Measurements from ENCODE around the gene WNT7B. TPM values are rescaled to one million over a fixed set of nuclear protein-coding genes. Genes with fewer than 3 reads are reported as not detected.

The WNT7B gene
- total RNA-seq (not detected), polyA plus RNA-seq (not detected)

DNA sequence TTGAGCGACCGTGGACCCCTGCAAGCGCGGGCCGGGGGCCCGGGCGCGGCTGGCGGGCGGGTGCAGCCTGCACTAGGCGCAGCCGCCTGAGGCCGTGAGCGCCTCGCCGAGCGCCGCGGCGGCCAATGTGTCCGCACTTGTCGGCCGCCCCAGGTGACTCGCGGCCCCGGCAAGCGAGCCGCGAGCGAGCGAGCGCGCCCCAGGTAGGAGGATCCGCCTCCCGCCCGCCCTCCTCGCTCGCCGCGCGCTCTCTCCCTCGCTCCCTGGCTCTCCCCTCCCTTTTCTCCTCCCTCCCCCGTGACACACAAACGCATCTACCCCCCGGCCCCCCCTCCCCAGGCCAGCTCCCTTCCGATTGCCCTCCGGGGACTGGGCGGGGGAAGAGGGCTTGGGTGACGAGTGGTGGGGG, at the start of gene WNT7B:
Gene WNT7B, minus strand, starts transcription at position 160 of the 409 bp plus-strand sequence. CDS start 408 bp downstream, outside the sequence.
- H3K9me3 ChIP-seq = no peaks in the 10 kb centered on the region
- H3K27ac ChIP-seq = no peak within 1 kb of the TSS
- intact Hi-C loops (cut with DNase I) = loop anchor here (1.0 kb wide), 1 partner anchor 113 kb away; no protein-coding TSS in a partner anchor
- H3K4me3 ChIP-seq = peak within 1 kb of the TSS in 3 of 4 donors; percentile 12 to 35 (median 27)
- TF ChIP-seq POLR2AphosphoS5 (IDR thresholded peaks at IDR 0.05) (no peak), POLR2A (IDR thresholded peaks at IDR 0.05) (no peak), EP300 (IDR thresholded peaks at IDR 0.05) (no peak)
- TF ChIP-seq, protein P1, sequence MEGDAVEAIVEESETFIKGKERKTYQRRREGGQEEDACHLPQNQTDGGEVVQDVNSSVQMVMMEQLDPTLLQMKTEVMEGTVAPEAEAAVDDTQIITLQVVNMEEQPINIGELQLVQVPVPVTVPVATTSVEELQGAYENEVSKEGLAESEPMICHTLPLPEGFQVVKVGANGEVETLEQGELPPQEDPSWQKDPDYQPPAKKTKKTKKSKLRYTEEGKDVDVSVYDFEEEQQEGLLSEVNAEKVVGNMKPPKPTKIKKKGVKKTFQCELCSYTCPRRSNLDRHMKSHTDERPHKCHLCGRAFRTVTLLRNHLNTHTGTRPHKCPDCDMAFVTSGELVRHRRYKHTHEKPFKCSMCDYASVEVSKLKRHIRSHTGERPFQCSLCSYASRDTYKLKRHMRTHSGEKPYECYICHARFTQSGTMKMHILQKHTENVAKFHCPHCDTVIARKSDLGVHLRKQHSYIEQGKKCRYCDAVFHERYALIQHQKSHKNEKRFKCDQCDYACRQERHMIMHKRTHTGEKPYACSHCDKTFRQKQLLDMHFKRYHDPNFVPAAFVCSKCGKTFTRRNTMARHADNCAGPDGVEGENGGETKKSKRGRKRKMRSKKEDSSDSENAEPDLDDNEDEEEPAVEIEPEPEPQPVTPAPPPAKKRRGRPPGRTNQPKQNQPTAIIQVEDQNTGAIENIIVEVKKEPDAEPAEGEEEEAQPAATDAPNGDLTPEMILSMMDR (IDR thresholded peaks at IDR 0.05) = no peak
- DNase-seq = no peak
- H3K4me1 ChIP-seq = peaks cover 0 to 47% (median 36%) of the 10 kb centered on the region in 4 donors
- 1% methylated on average over 49 of the region's 49 CpGs for WGBS, 2 donors
- H3K27me3 ChIP-seq = peaks cover 47 to 70% (median 68%) of the 10 kb centered on the region in 3 donors
- H3K36me3 ChIP-seq = no peaks in the 10 kb centered on the region

DNA sequence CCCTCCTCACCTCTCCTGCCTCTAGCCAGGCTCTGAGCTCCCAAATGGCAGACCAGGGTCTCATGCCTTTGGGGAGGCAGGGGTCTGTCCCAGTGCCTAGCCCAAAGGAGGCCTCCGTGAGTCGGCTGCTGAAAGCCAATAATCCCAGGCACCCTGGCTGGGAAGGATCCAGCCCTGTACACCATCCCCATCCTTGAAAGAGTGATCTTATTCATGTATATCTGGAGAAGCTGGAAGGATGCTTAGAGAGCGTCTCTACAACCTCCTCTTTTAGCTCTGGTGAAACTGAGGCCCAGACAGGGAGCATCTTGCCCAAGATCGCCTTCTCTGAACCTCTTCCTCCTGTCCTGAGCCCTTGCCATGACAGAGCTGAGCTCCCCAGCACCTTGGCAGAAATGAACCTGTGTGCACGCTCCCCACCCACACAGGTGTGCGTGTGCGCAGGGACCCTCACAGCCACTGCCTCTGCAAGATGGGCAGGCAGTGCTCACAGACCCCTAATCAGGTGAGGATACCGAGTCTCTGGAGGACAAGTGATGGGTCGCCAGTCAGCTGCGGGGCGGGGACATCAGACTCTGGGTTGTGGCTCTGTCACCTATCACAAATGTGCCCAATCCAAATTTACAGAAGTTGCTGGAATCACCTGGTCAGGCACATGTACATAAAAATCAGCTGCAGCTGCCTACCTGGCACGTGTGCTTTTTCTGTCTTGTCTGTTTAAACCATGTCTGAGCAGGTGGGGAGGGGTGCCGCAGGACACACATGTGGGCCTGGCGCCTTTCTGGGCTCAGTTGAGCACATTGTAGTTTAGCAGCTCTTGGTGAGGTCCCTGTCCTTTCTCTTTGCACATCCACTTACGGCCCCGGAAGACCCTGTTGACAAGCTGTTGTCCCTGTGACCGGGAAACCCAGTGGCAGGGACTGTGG, 49.3 kb upstream of the WNT7B start:
- Histone ChIP-seq H3K36me3 (no peaks in the 10 kb centered on the region), H3K27ac (peak overlapping the region in 2 of 4 donors; percentile 74 to 80), H3K4me1 (peaks cover 0 to 31% (median 23%) of the 10 kb centered on the region in 4 donors), H3K4me3 (no peak overlapping the region), H3K9me3 (no peaks in the 10 kb centered on the region), H3K27me3 (no peaks in the 10 kb centered on the region)
- intact Hi-C loops (cut with DNase I) = no loop called here
- TF ChIP-seq POLR2A (IDR thresholded peaks at IDR 0.05) (no peak), EP300 (IDR thresholded peaks at IDR 0.05) (no peak), POLR2AphosphoS5 (IDR thresholded peaks at IDR 0.05) (no peak)
- TF ChIP-seq, protein P1 (IDR thresholded peaks at IDR 0.05) = no peak
- WGBS, 2 donors = 85 to 91% methylated on average over 17 of the region's 17 CpGs
- DNase-seq = peak; percentile 66

DNA sequence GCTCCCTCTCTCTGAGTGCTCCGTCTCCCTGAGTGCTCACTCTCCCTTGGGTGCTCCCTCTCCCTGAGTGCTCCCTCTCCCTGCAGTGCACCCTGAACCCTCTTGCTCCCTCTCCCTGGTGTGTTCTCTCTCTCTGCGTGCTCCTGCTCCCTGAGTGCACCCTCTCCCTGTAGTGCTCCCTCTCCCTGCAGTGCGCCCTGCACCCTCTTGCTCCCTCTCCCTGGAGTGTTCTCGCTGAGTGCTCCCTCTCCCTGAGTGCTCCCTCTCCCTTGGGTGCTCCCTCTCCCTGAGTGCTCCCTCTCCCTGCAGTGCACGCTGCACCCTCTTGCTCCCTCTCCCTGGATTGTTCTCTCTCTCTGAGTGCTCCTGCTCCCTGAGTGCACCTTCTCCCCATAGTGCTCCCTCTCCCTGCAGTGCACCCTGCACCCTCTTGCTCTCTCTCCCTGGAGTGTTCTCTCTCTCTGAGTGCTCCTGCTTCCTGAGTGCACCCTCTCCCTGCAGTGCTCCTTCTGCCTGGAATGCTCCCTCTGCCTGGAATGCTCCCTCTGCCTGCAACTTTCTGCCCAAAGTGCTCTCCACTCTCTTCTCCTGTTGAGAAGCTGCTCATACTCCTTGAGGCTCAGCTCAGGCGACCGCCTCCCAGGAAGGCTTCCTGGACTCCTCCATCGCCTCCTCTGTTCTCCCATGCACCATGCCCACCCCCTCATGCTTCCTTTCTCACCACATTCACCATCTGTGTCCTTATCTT, 48.4 kb upstream of the WNT7B start:
- intact Hi-C loops (cut with DNase I) = no loop called here
- Histone ChIP-seq H3K4me3 (no peak overlapping the region), H3K9me3 (no peaks in the 10 kb centered on the region), H3K36me3 (no peaks in the 10 kb centered on the region), H3K27ac (no peak overlapping the region), H3K27me3 (no peaks in the 10 kb centered on the region), H3K4me1 (peaks cover 0 to 31% (median 23%) of the 10 kb centered on the region in 4 donors)
- TF ChIP-seq POLR2A (IDR thresholded peaks at IDR 0.05) (no peak), POLR2AphosphoS5 (IDR thresholded peaks at IDR 0.05) (no peak), EP300 (IDR thresholded peaks at IDR 0.05) (no peak)
- TF ChIP-seq, protein P1 (IDR thresholded peaks at IDR 0.05) = no peak
- peak; percentile 54 for DNase-seq
- WGBS, 2 donors = 90 to 92% methylated on average over 8 of the region's 8 CpGs

DNA sequence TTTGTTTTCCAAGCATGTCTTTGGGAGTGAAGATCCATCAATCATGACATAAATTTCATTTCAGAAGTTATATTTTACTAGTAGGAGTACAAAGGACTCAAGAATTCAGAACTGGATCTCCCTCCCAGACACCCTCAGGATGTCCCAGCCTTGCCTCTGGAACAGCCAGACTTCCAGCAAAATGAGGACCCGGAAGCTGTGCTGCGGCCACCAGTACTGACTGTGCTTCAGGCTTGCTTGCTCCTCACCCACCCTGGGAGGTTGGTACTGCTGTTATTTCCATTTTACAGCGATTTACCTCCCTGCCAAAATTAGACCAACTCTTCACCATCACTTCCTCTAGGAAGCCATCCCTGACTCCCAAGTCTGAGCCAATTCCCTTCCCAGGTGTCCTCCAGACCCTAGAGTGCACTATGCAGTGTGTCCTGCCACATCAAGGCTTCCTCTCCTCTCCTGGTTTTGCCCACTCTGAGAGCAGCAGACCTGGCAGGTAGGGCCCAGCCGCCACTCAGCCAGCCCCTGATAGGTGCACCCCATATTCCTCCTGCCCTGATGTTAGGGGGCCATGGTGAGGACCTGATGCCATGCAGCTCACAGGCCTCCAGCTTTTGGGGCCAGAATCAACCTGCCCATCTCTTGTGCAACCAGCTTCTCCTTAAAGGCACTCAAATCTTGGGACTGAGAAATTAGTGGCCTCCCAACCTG, 47.3 kb upstream of the WNT7B start:
- TF ChIP-seq POLR2AphosphoS5 (IDR thresholded peaks at IDR 0.05) = no peak
- TF ChIP-seq, protein P1 (IDR thresholded peaks at IDR 0.05) = no peak
- TF ChIP-seq POLR2A (IDR thresholded peaks at IDR 0.05) = no peak
- TF ChIP-seq EP300 (IDR thresholded peaks at IDR 0.05) = no peak
- DNase-seq = peak; percentile 48
- Histone ChIP-seq H3K4me1 (peaks cover 0 to 31% (median 23%) of the 10 kb centered on the region in 4 donors), H3K9me3 (no peaks in the 10 kb centered on the region), H3K27ac (peak overlapping the region in 3 of 4 donors; percentile 39 to 65 (median 64)), H3K4me3 (no peak overlapping the region), H3K36me3 (no peaks in the 10 kb centered on the region), H3K27me3 (no peaks in the 10 kb centered on the region)
- intact Hi-C loops (cut with DNase I) = no loop called here
- 91 to 92% methylated on average over 4 of the region's 4 CpGs for WGBS, 2 donors
